Stimulated activated CD4-positive, alpha-beta T cell treated with anti-CD3 and anti-CD28 coated beads, TNF-alpha, amount 100 ng/mL, for 1 hour (primary cell): ENCODE data around the gene PAPSS1.
"Not testable (repeated sequence)": the region's sequence is repeated elsewhere in the genome, so short reads cannot be mapped to it uniquely, and the experiment has no call there.

Experiments
- DNase-seq, 3 donors: peaks; one replicate each; pipeline ENCODE4 v3.0.0-alpha.2; 2020; ENCODE audit warnings: low read depth in 3 of 3, low spot score in 1 of 3

The PAPSS1 gene

GRCh38 chr4:107726131-107726925 is 6.3 kb upstream of the PAPSS1 start:
- not testable (repeated sequence) for DNase-seq

- no peak for DNase-seq
These were observed 5.3 kb upstream of the PAPSS1 start for GRCh38 chr4:107725281-107725859.

- not testable (repeated sequence) for DNase-seq
These were observed 3.3 kb upstream of the PAPSS1 start for GRCh38 chr4:107723331-107723730.

- DNase-seq = peak in 1 of 3 donors; percentile 36
These were observed 1.5 kb upstream of the PAPSS1 start for GRCh38 chr4:107721436-107722100.

DNA sequence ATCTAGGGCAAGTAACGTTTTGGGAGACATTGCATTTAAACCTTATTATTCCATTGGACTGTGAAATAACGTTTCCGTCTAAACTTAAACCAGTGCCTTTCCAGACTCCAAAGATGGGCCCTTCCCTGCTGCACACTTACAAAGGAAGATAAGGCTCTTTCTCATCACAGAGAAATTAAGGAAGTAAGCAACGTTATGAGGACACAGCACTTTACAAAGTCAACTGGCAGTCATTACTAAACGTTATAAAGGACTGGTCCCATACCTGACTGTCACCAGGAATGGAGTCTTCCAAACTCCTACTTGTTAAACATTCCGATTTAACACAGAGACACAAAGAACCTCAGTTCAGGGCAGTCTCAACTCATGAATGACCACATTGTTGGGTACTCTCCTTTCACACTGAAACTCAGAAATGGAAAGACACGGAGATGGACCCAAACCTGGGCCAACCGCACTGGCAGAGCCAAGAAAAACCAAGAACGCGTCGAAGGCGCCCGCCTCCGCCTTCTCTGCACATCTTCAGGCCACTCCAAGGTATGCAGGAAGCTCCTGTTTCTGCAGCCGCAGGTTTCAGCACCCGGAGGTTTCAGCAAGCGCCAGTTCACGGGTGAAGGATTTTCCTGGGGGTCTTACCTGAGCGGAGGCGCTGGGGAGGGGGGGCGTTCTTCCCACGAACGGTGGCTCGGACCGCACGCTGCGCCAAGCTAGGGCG is 670 bp downstream of the PAPSS1 start:
- DNase-seq = no peak

GRCh38 chr4:107718351-107718965 is 1.6 kb downstream of the PAPSS1 start:
- no peak for DNase-seq

- DNase-seq = no peak
These were observed 5.8 kb downstream of the PAPSS1 start for GRCh38 chr4:107714256-107714655.

DNA sequence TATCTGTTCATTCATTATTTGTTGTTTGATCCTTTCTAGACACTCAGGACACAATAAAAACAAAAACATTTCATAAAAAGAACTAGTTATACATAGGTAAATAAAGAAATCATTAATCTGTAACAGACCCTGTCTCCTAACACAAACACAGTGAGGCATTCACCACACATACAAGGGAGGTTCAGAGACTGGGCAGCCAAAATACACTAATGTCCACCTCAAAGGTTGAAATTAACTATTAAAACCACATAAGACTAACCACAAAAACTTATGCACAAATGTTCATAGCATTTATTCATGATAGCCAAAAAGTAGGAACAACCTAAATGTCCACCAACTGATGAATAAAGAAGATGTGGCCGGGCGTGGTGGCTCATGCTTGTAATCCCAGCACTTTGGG is 7.8 kb downstream of the PAPSS1 start:
- no peak for DNase-seq

DNA sequence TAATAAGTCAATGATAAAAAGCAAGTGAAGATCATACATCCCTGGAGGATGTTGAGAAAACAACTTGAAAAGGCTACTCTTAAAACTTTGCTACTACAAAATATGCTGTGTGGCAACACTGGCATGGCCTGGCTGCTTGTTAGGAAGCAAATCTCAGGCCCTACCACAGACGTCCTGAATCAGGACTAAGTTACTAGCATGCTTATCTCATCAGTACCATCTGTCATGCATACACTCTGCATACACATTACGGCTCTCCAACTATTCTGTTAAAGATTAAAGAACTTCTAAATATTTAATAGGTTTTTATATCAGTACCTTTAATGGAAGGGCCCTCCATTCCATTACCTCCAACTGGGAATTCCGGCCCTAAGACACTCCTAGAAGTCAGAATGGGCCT is 8.2 kb downstream of the PAPSS1 start:
- no peak for DNase-seq

- DNase-seq = no peak
These were observed 9.3 kb downstream of the PAPSS1 start for GRCh38 chr4:107710493-107711459.

DNA sequence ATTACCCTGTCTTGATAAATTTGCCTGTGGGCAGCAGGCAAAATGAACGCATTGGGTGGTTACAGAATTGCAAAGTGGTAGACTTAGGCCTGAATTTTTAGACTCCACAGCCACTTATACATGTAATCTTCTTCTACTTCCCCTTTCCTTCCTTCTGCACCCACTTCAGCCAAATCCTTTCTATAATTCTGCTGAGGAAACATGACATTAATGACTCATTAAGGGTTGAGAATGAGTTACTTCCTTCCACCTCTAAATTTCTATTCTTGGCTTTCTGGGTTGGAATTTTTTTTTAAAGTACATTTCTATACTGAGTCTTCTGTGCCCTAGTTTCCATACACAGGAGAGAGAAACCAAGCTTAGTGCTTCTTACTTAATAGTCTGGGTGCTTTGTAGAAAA is 10.1 kb downstream of the PAPSS1 start:
- DNase-seq = no peak

GRCh38 chr4:107708225-107708624 is 11.8 kb downstream of the PAPSS1 start:
- no peak for DNase-seq

GRCh38 chr4:107705742-107706556 is 14.1 kb downstream of the PAPSS1 start:
- no peak for DNase-seq

GRCh38 chr4:107701565-107701964 is 18.5 kb downstream of the PAPSS1 start:
- DNase-seq = no peak

DNA sequence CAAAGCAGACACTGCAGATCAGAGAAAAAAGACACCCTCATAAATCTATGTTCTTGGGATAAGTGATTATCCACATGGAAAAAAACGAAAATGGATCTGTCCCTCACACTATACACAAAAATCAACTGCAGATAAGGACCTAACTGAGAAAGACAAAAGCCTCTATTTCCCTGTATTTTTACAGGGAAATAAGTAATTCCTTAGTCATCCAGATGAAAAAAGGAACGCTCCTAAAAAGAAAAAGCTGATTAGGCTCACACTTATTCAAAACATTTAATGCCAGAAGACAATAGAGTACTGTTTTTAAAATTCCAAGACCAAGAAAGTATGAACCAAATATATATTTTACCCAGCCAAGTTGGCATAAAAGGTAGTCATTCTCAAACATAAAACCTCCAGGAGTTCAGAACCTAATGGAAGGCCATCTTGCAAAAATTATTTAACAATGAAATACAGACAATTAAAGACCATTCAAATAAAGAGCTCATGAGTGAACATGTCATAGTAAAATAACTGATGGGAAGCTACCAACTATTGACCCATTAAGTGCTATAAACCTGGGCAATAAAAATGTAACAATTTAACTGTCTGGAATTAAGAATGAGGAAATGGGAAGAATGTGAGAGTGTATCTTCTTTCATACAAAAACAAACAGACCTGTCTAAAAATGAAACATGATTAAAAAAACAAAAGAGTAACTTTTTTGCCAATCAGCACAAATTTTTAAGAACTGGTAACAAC is 20.4 kb downstream of the PAPSS1 start:
- DNase-seq = no peak

DNA sequence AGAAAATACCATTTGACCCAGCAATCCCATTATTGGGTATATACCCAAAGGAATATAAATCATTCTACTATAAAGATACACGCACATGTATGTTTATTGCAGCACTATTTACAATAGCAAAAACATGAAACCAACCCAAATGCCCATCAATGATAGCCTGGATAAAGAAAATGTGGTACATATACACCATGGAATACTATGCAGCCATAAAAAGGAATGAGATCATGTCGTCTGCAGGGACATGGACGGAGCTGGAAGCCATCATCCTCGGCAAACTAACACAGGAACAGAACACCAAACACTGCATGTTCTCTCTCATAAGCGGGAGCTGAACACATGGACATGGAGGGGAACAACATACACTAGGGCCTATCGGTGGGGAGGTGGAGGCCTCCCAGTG is 23.8 kb downstream of the PAPSS1 start:
- DNase-seq = not testable (repeated sequence)

GRCh38 chr4:107693132-107693531 is 26.9 kb downstream of the PAPSS1 start:
- no peak for DNase-seq

GRCh38 chr4:107692202-107692601 is 27.8 kb downstream of the PAPSS1 start:
- no peak for DNase-seq

DNA sequence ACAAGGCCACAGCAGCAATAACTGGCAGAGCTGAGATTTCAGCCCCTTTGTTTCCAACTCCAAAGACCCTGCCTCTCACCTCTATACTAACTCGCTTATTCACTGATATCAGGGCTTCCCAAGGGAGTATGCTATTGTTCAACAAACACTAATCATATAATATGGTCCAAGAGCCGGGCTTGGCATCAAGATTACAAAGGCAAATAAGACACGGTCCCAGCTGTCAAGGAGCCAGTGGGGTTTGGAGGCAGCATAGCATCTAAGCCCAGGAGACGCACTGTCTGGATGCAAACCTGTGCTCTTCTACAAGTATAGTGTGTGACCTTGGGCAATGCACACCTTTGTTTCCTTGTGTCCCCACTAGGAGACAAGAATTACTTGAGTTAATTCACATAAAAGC is 28.7 kb downstream of the PAPSS1 start:
- DNase-seq = no peak
